ENCODE data around the gene GSG1L.

GSG1L gene

DNA sequence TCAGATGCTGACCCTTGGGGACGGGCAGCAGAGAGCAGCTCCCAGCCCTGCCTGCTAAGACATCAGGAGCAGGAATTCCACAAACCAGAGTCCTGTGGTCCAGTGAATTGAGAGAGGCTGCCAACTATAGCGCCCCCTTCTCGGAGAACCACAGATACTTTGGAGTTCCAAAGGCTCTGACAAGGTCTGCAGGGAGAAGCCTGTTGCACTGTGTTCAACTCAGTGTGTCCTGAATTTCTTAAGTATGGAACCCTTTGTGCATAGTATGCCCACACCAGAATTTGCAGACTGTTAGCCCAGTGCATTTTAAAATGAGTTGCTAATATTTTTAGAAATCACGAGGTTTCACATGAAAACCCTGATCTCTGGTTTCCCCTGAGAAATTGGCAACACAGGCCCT lies 290.2 kb downstream of the GSG1L start:
- TF ChIP-seq, protein P1, sequence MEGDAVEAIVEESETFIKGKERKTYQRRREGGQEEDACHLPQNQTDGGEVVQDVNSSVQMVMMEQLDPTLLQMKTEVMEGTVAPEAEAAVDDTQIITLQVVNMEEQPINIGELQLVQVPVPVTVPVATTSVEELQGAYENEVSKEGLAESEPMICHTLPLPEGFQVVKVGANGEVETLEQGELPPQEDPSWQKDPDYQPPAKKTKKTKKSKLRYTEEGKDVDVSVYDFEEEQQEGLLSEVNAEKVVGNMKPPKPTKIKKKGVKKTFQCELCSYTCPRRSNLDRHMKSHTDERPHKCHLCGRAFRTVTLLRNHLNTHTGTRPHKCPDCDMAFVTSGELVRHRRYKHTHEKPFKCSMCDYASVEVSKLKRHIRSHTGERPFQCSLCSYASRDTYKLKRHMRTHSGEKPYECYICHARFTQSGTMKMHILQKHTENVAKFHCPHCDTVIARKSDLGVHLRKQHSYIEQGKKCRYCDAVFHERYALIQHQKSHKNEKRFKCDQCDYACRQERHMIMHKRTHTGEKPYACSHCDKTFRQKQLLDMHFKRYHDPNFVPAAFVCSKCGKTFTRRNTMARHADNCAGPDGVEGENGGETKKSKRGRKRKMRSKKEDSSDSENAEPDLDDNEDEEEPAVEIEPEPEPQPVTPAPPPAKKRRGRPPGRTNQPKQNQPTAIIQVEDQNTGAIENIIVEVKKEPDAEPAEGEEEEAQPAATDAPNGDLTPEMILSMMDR (IDR thresholded peaks at IDR 0.05; ENCODE audit: borderline replicate concordance, insufficient read depth, low read depth, low read length) = no peak
- H3K4me3 ChIP-seq (ENCODE audit: low read depth, low read length) = no peak overlapping the region

DNA sequence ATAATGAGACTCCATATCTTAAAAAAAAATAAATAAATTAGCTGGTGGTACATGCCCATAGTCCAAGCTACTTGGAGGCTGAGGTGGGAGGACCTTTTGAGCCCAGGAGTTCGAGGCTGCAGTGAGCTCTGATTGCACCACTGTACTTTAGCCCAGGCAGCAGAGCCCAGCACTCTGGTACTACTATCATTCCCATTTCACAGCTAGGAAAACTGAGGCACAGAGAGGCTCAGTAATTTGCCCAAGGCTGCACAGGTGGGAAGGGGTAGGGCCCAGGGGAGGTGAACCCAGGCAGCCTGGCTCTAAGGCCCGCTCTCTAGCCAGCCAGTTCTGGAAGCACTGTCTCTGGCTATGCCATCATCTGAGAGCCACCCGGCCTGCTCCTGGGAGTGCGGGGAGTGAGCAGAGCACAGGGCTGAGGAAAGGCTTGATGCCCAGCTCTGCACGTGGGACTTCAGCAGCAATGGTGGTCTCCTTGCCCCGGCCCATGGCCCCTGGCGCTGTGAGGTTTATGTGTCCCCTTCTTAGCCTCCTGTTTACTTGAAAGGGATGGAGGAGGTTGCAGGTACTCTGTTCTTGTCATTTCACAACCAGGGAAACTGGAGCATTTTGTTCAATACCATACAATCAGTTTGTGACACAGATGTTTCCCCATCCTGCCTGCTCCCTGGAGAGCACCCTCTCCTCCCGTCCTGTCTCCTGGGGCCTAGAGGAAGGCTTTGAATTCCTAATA lies 291.3 kb downstream of the GSG1L start:
- no peak overlapping the region for H3K4me3 ChIP-seq (ENCODE audit: low read depth, low read length)
- TF ChIP-seq, protein P1 (IDR thresholded peaks at IDR 0.05; ENCODE audit: borderline replicate concordance, insufficient read depth, low read depth, low read length) = no peak

DNA sequence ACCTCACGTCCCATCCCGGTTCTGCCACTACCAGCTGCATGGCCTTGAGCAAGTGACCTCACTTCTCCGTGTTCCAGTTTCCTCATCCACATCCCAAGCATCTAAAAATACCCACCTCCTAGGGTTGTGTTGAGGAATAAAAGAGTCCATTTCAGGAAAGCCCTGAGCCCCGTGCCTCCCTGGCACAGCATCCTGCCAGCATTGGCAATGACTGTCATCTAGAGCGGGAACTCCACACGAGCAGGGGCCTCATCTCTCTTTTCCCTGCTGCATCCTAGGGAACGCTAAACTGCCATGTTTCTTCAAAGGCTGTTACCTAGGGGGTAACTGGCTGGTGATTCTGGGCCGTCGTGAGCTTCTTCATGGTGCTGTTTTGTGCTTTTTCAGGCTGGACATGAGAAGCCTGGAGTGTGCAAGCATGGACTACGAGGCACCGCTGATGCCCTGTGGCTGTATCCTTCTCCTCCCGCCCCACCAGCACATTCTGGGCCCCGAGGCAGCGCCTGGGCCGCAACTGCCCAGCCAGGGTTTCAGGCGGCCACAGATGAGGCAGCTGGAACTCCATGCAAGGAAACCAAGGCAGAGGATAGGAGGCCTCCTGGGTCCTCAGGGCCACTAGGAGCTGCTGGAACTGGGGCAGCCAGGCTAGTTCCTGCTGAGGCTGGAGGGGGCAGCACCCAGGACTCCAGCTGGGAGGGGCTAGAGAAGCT lies 292.2 kb downstream of the GSG1L start:
- H3K4me3 ChIP-seq (ENCODE audit: low read depth, low read length) = no peak overlapping the region
- TF ChIP-seq, protein P1 (IDR thresholded peaks at IDR 0.05; ENCODE audit: borderline replicate concordance, insufficient read depth, low read depth, low read length) = no peak

DNA sequence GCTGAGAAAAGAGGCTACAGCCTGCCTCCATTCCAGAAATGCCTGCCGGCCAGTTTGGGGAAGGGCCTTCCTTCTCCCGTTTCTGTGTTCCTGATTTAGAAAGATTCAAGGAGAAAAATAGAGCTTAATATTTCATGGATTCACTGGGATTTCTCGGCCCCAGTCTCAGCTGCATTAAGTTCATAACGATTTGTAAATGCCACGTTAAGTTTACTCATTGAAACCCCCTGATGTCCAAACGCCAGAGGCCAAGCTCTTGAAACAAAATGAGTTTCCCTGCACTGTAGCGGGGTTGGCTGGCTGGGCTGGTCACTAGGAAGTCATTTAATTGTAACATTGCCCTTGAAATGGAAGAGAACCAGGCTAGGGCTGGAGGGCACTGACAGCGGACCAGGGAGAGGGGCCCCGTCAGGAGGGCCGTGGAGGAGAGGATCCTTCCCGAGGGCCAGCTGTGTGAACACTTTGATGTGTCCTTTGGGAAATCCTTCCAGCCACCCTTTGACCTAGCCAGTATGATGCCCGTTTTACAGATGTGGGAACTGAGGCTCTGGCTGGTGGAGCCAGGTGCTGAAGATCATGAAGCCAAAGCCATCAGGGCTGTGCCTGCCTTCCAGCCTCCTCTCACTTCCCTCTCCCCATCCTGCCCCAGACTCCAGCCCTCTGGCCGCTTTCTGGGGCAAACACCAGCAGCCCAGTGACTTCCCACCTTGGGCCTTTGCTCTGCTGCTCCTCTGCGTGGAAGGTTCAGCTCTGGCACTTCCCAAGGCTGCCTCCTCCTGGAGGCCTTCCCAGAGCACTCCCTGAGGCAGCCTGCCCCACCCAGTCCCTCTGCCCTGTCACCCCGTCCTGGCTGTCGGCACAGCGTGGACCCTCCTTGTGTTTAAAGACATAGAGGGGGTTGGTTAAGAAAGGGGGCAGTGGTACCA lies 293.0 kb downstream of the GSG1L start:
- TF ChIP-seq, protein P1 (IDR thresholded peaks at IDR 0.05; ENCODE audit: borderline replicate concordance, insufficient read depth, low read depth, low read length) = no peak
- H3K4me3 ChIP-seq (ENCODE audit: low read depth, low read length) = no peak overlapping the region

DNA sequence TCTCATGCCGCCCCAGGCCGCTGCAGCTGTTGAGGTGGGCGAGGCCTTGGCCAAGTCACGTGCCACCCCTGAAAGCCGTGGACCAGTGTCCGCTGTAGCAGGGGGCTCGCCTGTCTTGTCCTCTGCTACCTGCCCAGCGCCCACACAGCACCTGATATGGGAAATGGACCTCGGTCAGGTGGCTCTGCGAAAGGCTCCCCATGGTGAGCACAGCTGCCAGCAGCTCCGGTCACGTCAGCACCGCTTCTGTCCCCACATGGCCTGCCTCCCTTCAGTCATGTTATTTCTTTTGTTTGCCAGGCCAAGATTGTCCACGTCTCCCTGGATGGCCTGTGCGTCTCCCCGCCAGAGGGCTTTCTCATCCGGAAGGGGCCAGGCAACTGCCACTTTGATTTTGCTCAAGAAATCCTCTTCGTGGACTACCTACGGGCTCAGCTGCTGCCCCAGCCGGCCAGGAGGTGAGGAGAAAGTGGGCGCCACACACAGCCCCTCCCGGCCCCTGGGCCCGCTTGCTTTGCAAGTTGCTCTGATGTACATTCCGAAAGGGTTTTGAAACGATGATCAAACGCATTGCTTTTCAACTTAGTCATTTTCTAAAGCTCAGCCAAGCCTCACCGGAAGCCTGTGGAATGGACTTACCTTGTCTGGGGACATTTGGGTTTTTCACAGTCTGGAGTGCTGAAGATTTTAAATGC lies 293.8 kb downstream of the GSG1L start:
- TF ChIP-seq, protein P1 (IDR thresholded peaks at IDR 0.05; ENCODE audit: borderline replicate concordance, insufficient read depth, low read depth, low read length) = no peak
- no peak overlapping the region for H3K4me3 ChIP-seq (ENCODE audit: low read depth, low read length)

DNA sequence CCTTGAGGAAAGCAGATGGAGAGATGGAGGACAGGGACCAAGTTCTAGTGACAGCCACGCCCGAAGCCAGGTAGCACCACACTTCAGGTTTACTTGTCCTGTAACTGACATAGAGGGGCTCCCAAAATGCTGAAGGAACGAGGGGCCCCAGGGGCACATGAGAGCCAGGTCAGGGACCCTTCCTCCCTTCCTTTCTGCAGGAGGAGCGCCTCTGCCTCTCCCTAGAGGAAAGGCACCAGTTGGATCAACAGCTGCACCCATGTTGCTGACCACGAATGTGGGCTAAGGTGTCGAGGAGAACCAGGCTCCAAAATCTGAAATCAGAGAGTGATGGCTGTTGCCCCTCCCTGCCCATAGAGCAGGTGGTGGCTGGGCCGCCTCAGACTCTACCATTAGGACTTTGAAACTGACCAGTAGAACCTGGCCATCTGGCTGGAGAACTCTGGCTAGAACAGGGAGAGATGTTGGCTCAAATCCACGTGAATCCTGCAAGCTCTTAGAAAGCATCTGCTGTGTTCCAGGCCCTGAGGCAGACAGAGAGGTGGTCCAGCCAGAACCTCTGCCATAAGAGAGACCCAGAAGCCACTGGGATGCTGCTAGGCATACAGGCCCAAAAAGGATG lies 294.8 kb downstream of the GSG1L start:
- TF ChIP-seq, protein P1 (IDR thresholded peaks at IDR 0.05; ENCODE audit: borderline replicate concordance, insufficient read depth, low read depth, low read length) = no peak
- no peak overlapping the region for H3K4me3 ChIP-seq (ENCODE audit: low read depth, low read length)
